Spleen (tissue), 7 donors: ENCODE results near the gene ZDHHC7.

Experiments used
- POLR2A ChIP-seq, 3 donors: fragments of 450-650 bp; IDR thresholded peaks; one replicate each; pipeline ENCODE4 v1.5.1; 2017; ENCODE audit warnings: antibody characterized with exemption in 3 of 3, mild to moderate bottlenecking in 1 of 3
- TF ChIP-seq, protein P1 (sequence below), 11 experiments: fragments of 200-600 bp in 7 of 11; fragments of 450-650 bp in 4 of 11; sonication (generic) in 4 of 11; IDR thresholded peaks in 8 of 11; conservative IDR thresholded peaks in 3 of 11; 1 replicate in 7 of 11; 2 replicates in 4 of 11; pipeline versions ENCODE4 v1.4.0 to v1.8.0; 2016 to 2021; ENCODE audit warnings: antibody characterized with exemption in 11 of 11, inconsistent platforms in 4 of 11, mild to moderate bottlenecking in 1 of 11
- donor health status: DM: no; HTN: no; CAD: no; lungs with moderate emphysema.
- donor health status: DM: no; HTN: no; CAD: no.
- donor health status: DM: no; HTN: no; CAD: no.

DNA sequence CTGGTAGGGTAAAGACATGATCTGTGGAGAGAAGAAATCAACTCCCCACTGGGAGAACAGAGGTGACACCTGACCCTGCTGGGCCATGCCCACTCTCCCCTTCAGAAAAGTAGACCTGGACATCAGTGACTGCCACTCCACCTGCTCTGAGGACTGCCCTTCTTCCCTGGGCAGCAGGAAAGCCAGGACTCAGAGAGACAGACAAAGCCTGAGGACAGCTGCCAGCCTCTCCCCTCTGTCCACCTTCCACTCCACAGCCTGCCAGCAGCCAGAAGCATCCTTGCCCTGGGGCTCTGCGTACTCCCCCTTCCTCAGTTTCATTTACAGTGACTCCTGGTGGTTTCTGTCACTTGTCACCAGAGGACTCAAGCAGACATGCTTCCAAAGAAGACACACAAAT, 24.5 kb downstream of the ZDHHC7 start:
- TF ChIP-seq, protein P1, sequence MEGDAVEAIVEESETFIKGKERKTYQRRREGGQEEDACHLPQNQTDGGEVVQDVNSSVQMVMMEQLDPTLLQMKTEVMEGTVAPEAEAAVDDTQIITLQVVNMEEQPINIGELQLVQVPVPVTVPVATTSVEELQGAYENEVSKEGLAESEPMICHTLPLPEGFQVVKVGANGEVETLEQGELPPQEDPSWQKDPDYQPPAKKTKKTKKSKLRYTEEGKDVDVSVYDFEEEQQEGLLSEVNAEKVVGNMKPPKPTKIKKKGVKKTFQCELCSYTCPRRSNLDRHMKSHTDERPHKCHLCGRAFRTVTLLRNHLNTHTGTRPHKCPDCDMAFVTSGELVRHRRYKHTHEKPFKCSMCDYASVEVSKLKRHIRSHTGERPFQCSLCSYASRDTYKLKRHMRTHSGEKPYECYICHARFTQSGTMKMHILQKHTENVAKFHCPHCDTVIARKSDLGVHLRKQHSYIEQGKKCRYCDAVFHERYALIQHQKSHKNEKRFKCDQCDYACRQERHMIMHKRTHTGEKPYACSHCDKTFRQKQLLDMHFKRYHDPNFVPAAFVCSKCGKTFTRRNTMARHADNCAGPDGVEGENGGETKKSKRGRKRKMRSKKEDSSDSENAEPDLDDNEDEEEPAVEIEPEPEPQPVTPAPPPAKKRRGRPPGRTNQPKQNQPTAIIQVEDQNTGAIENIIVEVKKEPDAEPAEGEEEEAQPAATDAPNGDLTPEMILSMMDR (IDR thresholded peaks at IDR 0.05 in 8 of 11, conservative IDR thresholded peaks at IDR 0.05 in 3 of 11): no peak
- TF ChIP-seq POLR2A (IDR thresholded peaks at IDR 0.05): no peak
